ENCODE measurements around the gene ARHGEF4. TPM values are rescaled to one million over a fixed set of nuclear protein-coding genes. Genes with fewer than 3 reads are reported as not detected.

Gene ARHGEF4
- total RNA-seq, 1 experiment from 2014 or later = 12.6 TPM

GRCh38 chr2:130825231-130825965, 11.3 kb upstream of the ARHGEF4 start:
- Histone ChIP-seq H3K56ac (ENCODE audit: insufficient read length, low read depth, low read length) (no peak overlapping the region), H3K23ac (ENCODE audit: insufficient read length, low read depth, low read length) (no peak overlapping the region), H3K79me1 (ENCODE audit: insufficient read depth, low read depth, low read length, poor library complexity, severe bottlenecking) (no peaks in the 10 kb centered on the region), H4K91ac (ENCODE audit: insufficient read length, low read depth, low read length) (no peak overlapping the region), H2BK20ac (ENCODE audit: low read depth, low read length, poor library complexity, severe bottlenecking) (no peak overlapping the region), H3K4me2 (ENCODE audit: insufficient read depth, insufficient read length, low read length) (no peak overlapping the region), H3K9me3 (ENCODE audit: control insufficient read depth, low read depth, low read length) (no peaks in the 10 kb centered on the region), H3K9ac (ENCODE audit: extremely low read depth, insufficient read length, low read length) (no peak overlapping the region), H2BK15ac (ENCODE audit: low read depth, low read length) (no peak overlapping the region), H3K18ac (ENCODE audit: insufficient read length, low read depth, low read length) (no peak overlapping the region), H2BK120ac (ENCODE audit: low read depth, low read length, poor library complexity, severe bottlenecking) (no peak overlapping the region), H3K4ac (ENCODE audit: low read depth, low read length) (no peak overlapping the region), H2AFZ (ENCODE audit: low read length) (no peak overlapping the region), H2BK12ac (ENCODE audit: insufficient read length, low read depth, low read length) (no peak overlapping the region), H3K79me2 (ENCODE audit: insufficient read depth, low read length) (no peaks in the 10 kb centered on the region), H2BK5ac (ENCODE audit: insufficient read length, low read length) (no peak overlapping the region), H3K23me2 (ENCODE audit: insufficient read length, low read depth, low read length, poor library complexity, severe bottlenecking) (no peaks in the 10 kb centered on the region), H3K4me1 (ENCODE audit: insufficient read depth, low read length) (no peaks in the 10 kb centered on the region; the same call in 1 of the 2 replicates), H2AK5ac (ENCODE audit: insufficient read length, low read length) (no peak overlapping the region), H3K27me3 (ENCODE audit: insufficient read depth, low read length) (no peaks in the 10 kb centered on the region), H3T11ph (ENCODE audit: low read length) (no peak overlapping the region), H4K8ac (replicated peaks; ENCODE audit: insufficient read length, low read depth, low read length) (no peak overlapping the region), H4K20me1 (ENCODE audit: control insufficient read depth, insufficient read depth, insufficient read length) (no peaks in the 10 kb centered on the region), H3K27ac (ENCODE audit: insufficient read length, low read depth, low read length) (no peak overlapping the region), H4K5ac (ENCODE audit: insufficient read length, low read depth, low read length) (no peak overlapping the region), H3K14ac (ENCODE audit: insufficient read depth, low read length) (no peak overlapping the region)
- DNase-seq = no peak
- no peak overlapping the region for H3K4me3 Mint-ChIP-seq
- H3K36me3 Mint-ChIP-seq (ENCODE audit: insufficient read depth in 1 of 3, low read depth in 3 of 3) = no peaks in the 10 kb centered on the region
- peaks cover 43 to 62% of the 10 kb centered on the region in 2 experiments for H3K4me1 Mint-ChIP-seq
- no CpG with 5 or more reads among the region's 16 CpGs for WGBS (ENCODE audit: extremely low coverage, insufficient read length, low lambda C conversion rate)
- peaks cover 6% of the 10 kb centered on the region for H3K27me3 Mint-ChIP-seq (ENCODE audit: low read depth)
- no peak for TF ChIP-seq CTCF (conservative IDR thresholded peaks at IDR 0.05)
- H3K9me3 Mint-ChIP-seq = no peaks in the 10 kb centered on the region
- H3K27ac Mint-ChIP-seq = no peak overlapping the region
